Esophagus muscularis mucosa (tissue), 3 donors: ENCODE measurements around the gene DNM3.

Experiments used
- POLR2A ChIP-seq: fragments of 450-650 bp; IDR thresholded peaks from one replicate; pipeline ENCODE4 v1.6.1; 2017; ENCODE audit warnings: antibody characterized with exemption, moderate library complexity, mild to moderate bottlenecking, low read depth
- POLR2AphosphoS5 ChIP-seq, 2 donors: sonication (generic); formaldehyde crosslinking; IDR thresholded peaks; one replicate each; pipeline ENCODE4 v1.6.1; 2017; ENCODE audit warnings: antibody characterized with exemption in 2 of 2
- TF ChIP-seq, protein P1 (sequence below), 3 experiments: fragments of 200-600 bp in 2 of 3; fragments of 450-650 bp in 1 of 3; sonication (generic) in 2 of 3; IDR thresholded peaks; one replicate each; pipeline ENCODE4 v1.5.1; 2017 to 2019; ENCODE audit warnings: antibody characterized with exemption in 3 of 3, mild to moderate bottlenecking in 2 of 3, moderate library complexity in 1 of 3

DNA sequence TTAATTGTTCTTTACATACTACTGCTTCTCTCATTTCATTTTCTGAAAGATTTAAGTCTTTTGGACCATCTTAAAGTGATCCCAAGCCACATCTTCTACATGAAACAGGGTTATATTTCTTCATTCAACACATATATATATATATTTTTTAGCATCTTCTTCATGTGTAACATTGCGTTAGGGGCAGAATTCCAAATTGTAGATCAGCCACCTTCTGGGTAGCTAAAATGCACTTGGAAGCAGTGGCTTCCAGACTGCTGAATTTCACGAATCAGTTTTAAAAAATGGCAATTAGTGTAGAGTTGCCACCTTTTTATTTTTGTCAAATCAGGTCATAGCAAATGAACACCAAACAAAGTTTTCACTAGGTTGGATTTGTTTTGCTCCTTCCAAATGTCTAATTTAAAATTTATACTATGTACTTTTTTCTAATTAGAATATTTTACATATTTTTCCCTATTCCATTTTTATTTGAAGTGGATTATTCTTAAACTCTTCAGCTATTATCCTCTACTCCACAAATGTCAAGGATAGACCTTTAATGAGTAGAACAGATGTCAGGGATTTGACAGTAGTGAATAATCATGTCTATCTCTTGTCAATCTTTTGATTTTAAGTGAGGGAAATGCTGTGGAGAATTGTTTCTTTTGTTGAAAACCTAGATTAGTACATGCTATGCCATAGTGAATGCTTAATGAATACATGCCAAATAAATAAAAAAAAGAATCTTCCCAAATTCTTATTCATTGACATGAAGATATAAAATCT is 55.8 kb downstream of the DNM3 start:
- TF ChIP-seq POLR2AphosphoS5 (IDR thresholded peaks at IDR 0.05) (no peak), POLR2A (no peak)
- TF ChIP-seq, protein P1, sequence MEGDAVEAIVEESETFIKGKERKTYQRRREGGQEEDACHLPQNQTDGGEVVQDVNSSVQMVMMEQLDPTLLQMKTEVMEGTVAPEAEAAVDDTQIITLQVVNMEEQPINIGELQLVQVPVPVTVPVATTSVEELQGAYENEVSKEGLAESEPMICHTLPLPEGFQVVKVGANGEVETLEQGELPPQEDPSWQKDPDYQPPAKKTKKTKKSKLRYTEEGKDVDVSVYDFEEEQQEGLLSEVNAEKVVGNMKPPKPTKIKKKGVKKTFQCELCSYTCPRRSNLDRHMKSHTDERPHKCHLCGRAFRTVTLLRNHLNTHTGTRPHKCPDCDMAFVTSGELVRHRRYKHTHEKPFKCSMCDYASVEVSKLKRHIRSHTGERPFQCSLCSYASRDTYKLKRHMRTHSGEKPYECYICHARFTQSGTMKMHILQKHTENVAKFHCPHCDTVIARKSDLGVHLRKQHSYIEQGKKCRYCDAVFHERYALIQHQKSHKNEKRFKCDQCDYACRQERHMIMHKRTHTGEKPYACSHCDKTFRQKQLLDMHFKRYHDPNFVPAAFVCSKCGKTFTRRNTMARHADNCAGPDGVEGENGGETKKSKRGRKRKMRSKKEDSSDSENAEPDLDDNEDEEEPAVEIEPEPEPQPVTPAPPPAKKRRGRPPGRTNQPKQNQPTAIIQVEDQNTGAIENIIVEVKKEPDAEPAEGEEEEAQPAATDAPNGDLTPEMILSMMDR (IDR thresholded peaks at IDR 0.05): no peak
